ENCODE data around the gene ATP11C. TPM values are rescaled to one million over a fixed set of nuclear protein-coding genes. Genes with fewer than 3 reads are reported as not detected.

Gene ATP11C
- total RNA-seq, 1 donor: 20.1 TPM

GRCh38 chrX:139766545-139766983, 166.3 kb downstream of the ATP11C start:
- no peaks in the 10 kb centered on the region for H3K9me3 ChIP-seq (ENCODE audit: low read depth, low read length)
- H3K4me1 ChIP-seq (ENCODE audit: insufficient read depth, low read length): peaks cover 11% of the 10 kb centered on the region
- H3K27me3 ChIP-seq (ENCODE audit: insufficient read depth, low read length): no peaks in the 10 kb centered on the region
- H3K4me3 ChIP-seq (ENCODE audit: low read length): no peak overlapping the region

GRCh38 chrX:139762400-139763183, 170.3 kb downstream of the ATP11C start:
- Histone ChIP-seq H3K4me3 (ENCODE audit: low read length) (no peak overlapping the region), H3K27me3 (ENCODE audit: insufficient read depth, low read length) (no peaks in the 10 kb centered on the region), H3K9me3 (ENCODE audit: low read depth, low read length) (no peaks in the 10 kb centered on the region), H3K4me1 (ENCODE audit: insufficient read depth, low read length) (peaks cover 11% of the 10 kb centered on the region)

- H3K27me3 ChIP-seq (ENCODE audit: insufficient read depth, low read length): no peaks in the 10 kb centered on the region
- H3K9me3 ChIP-seq (ENCODE audit: low read depth, low read length): peaks cover 7% of the 10 kb centered on the region
- no peaks in the 10 kb centered on the region for H3K4me1 ChIP-seq (ENCODE audit: insufficient read depth, low read length)
- H3K4me3 ChIP-seq (ENCODE audit: low read length): no peak overlapping the region
These were observed 173.2 kb downstream of the ATP11C start for GRCh38 chrX:139759637-139760036.

- no peaks in the 10 kb centered on the region for H3K27me3 ChIP-seq (ENCODE audit: insufficient read depth, low read length)
- H3K4me3 ChIP-seq (ENCODE audit: low read length): no peak overlapping the region
- H3K4me1 ChIP-seq (ENCODE audit: insufficient read depth, low read length): no peaks in the 10 kb centered on the region
- H3K9me3 ChIP-seq (ENCODE audit: low read depth, low read length): peaks cover 13% of the 10 kb centered on the region
These were observed 174.0 kb downstream of the ATP11C start for GRCh38 chrX:139758809-139759208.

- no peaks in the 10 kb centered on the region for H3K27me3 ChIP-seq (ENCODE audit: insufficient read depth, low read length)
- H3K4me1 ChIP-seq (ENCODE audit: insufficient read depth, low read length): no peaks in the 10 kb centered on the region
- H3K9me3 ChIP-seq (ENCODE audit: low read depth, low read length): peaks cover 13% of the 10 kb centered on the region
- no peak overlapping the region for H3K4me3 ChIP-seq (ENCODE audit: low read length)
These were observed 174.6 kb downstream of the ATP11C start for GRCh38 chrX:139758250-139758649.

- Histone ChIP-seq H3K4me3 (ENCODE audit: low read length) (no peak overlapping the region), H3K9me3 (ENCODE audit: low read depth, low read length) (peaks cover 13% of the 10 kb centered on the region), H3K4me1 (ENCODE audit: insufficient read depth, low read length) (no peaks in the 10 kb centered on the region), H3K27me3 (ENCODE audit: insufficient read depth, low read length) (no peaks in the 10 kb centered on the region)
These were observed 181.8 kb downstream of the ATP11C start for GRCh38 chrX:139751053-139751452.

GRCh38 chrX:139750390-139750789, 182.5 kb downstream of the ATP11C start:
- H3K4me1 ChIP-seq (ENCODE audit: insufficient read depth, low read length): no peaks in the 10 kb centered on the region
- H3K27me3 ChIP-seq (ENCODE audit: insufficient read depth, low read length): no peaks in the 10 kb centered on the region
- H3K4me3 ChIP-seq (ENCODE audit: low read length): no peak overlapping the region
- peaks cover 13% of the 10 kb centered on the region for H3K9me3 ChIP-seq (ENCODE audit: low read depth, low read length)

- Histone ChIP-seq H3K4me1 (ENCODE audit: insufficient read depth, low read length) (peaks cover 3% of the 10 kb centered on the region), H3K4me3 (ENCODE audit: low read length) (no peak overlapping the region), H3K9me3 (ENCODE audit: low read depth, low read length) (no peaks in the 10 kb centered on the region), H3K27me3 (ENCODE audit: insufficient read depth, low read length) (no peaks in the 10 kb centered on the region)
These were observed 193.7 kb downstream of the ATP11C start for GRCh38 chrX:139739138-139739537.

- H3K27me3 ChIP-seq (ENCODE audit: insufficient read depth, low read length): no peaks in the 10 kb centered on the region
- no peak overlapping the region for H3K4me3 ChIP-seq (ENCODE audit: low read length)
- H3K9me3 ChIP-seq (ENCODE audit: low read depth, low read length): no peaks in the 10 kb centered on the region
- peaks cover 3% of the 10 kb centered on the region for H3K4me1 ChIP-seq (ENCODE audit: insufficient read depth, low read length)
These were observed 194.3 kb downstream of the ATP11C start for GRCh38 chrX:139738581-139738980.

GRCh38 chrX:139736151-139736550, 196.7 kb downstream of the ATP11C start:
- Histone ChIP-seq H3K27me3 (ENCODE audit: insufficient read depth, low read length) (no peaks in the 10 kb centered on the region), H3K4me1 (ENCODE audit: insufficient read depth, low read length) (peaks cover 1% of the 10 kb centered on the region), H3K4me3 (ENCODE audit: low read length) (no peak overlapping the region)

GRCh38 chrX:139734996-139735395, 197.9 kb downstream of the ATP11C start:
- no peak overlapping the region for H3K4me3 ChIP-seq (ENCODE audit: low read length)
- H3K4me1 ChIP-seq (ENCODE audit: insufficient read depth, low read length): no peaks in the 10 kb centered on the region
- no peaks in the 10 kb centered on the region for H3K9me3 ChIP-seq (ENCODE audit: low read depth, low read length)
- no peaks in the 10 kb centered on the region for H3K27me3 ChIP-seq (ENCODE audit: insufficient read depth, low read length)

More at GRCh38 chrX:139736151-139736550, 196.7 kb downstream of the ATP11C start:
- H3K9me3 ChIP-seq (ENCODE audit: low read depth, low read length): no peaks in the 10 kb centered on the region

- Histone ChIP-seq H3K27me3 (ENCODE audit: insufficient read depth, low read length) (no peaks in the 10 kb centered on the region), H3K4me1 (ENCODE audit: insufficient read depth, low read length) (no peaks in the 10 kb centered on the region), H3K9me3 (ENCODE audit: low read depth, low read length) (no peaks in the 10 kb centered on the region), H3K4me3 (ENCODE audit: low read length) (no peak overlapping the region)
These were observed 207.1 kb downstream of the ATP11C start for GRCh38 chrX:139725720-139726119.

GRCh38 chrX:139724626-139725025, 208.2 kb downstream of the ATP11C start:
- H3K4me1 ChIP-seq (ENCODE audit: insufficient read depth, low read length): no peaks in the 10 kb centered on the region
- no peak overlapping the region for H3K4me3 ChIP-seq (ENCODE audit: low read length)
- no peaks in the 10 kb centered on the region for H3K9me3 ChIP-seq (ENCODE audit: low read depth, low read length)
- H3K27me3 ChIP-seq (ENCODE audit: insufficient read depth, low read length): no peaks in the 10 kb centered on the region

- no peaks in the 10 kb centered on the region for H3K4me1 ChIP-seq (ENCODE audit: insufficient read depth, low read length)
- H3K4me3 ChIP-seq (ENCODE audit: low read length): no peak overlapping the region
These were observed 211.9 kb downstream of the ATP11C start for GRCh38 chrX:139720979-139721378.

GRCh38 chrX:139720136-139720535, 212.7 kb downstream of the ATP11C start:
- Histone ChIP-seq H3K9me3 (ENCODE audit: low read depth, low read length) (no peaks in the 10 kb centered on the region), H3K4me1 (ENCODE audit: insufficient read depth, low read length) (no peaks in the 10 kb centered on the region), H3K27me3 (ENCODE audit: insufficient read depth, low read length) (no peaks in the 10 kb centered on the region), H3K4me3 (ENCODE audit: low read length) (no peak overlapping the region)

More at GRCh38 chrX:139720979-139721378, 211.9 kb downstream of the ATP11C start:
- Histone ChIP-seq H3K9me3 (ENCODE audit: low read depth, low read length) (no peaks in the 10 kb centered on the region), H3K27me3 (ENCODE audit: insufficient read depth, low read length) (no peaks in the 10 kb centered on the region)

GRCh38 chrX:139708067-139708466, 224.8 kb downstream of the ATP11C start, which contains the start of gene MCF2:
MCF2 (minus strand) TSS chrX:139708167; CDS start chrX:139651744, 56,423 bp downstream.
- H3K27me3 ChIP-seq (ENCODE audit: insufficient read depth, low read length): no peaks in the 10 kb centered on the region
- H3K4me3 ChIP-seq (ENCODE audit: low read length): no peak within 1 kb of the TSS
- H3K4me1 ChIP-seq (ENCODE audit: insufficient read depth, low read length): no peaks in the 10 kb centered on the region
- no peaks in the 10 kb centered on the region for H3K9me3 ChIP-seq (ENCODE audit: low read depth, low read length)
